T47D (cell line): ENCODE measurements around the gene YEATS4.

ENCODE experiments used
- DNase-seq, 2 experiments: peaks; one replicate each; pipeline versions ENCODE4 v3.0.0 to v3.0.0-alpha.2; 2011 to 2012; ENCODE audit warnings: low read depth in 1 of 2, low spot score in 1 of 2
- JUND ChIP-seq: IDR thresholded peaks from 2 replicates; pipeline ENCODE4 v1.6.1; 2012; ENCODE audit warnings: low read depth
- in situ Hi-C: cut with HindIII; loops from 2 replicates; pipeline ENCODE4 v1.10.0; 2016; ENCODE audit warnings: low sequenced_read_pairs, low pct_unique_long_range_greater_than_20kb

YEATS4 gene

DNA sequence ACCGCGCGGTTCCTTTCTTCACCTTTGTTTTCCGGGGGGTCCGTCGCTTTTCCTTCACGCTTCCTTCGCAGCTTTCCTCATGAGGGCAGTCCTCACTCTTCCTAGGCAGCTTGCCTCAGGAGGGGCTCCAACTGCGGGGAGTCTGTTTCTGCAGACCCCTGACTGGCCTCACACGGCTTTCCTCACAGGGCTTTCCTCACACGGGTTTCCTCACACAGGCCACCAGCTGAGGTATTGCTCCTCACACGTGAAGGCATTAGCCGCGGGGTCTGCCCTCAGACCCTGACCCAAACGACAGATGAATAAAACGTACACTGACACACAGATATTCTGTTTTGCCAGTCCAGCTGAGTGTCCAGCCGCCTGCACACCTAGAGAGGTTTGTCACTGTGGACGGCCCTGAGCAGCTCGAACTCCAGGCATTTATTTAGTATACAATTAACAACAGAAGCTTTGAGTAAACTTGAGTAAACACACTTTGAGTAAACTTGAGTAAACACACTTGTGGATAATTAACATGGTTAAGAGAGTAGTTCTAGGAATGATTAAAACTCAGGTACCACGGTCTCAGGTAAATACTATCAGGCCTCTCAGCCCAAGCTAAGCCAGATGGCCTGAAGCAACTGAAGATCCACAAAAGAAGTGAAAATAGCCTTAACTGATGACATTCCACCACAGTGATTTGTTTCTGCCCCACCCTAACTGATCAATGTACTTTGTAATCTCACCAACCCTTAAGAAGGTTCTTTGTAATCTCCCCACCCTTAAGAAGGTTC, 27.4 kb upstream of the YEATS4 start:
- DNase-seq: no peak
- in situ Hi-C loops: no loop called here

DNA sequence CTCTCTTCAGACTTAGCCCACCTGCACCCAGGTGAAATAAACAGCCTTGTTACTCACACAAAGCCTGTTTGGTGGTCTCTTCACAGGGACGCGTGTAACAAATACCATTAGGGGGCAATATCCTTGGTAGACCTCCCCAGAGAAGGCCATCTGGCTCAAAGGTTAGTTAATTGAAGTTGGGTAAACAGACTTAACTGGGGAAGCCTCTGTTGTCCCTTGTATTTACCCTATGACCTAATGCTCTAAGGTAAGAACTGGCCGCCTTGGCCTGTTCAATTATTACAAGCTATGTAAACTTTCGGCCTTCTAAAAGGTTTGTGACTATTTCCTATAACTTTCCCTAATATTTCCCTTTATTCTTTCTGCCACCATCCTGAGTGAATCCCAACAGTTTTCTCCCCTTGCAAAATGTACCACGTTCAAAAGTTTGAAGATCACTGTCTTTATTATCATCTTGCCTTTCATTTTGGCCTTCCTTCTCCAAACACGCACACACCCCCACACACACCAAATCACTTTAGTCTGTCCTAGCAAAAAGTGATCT, 26.7 kb upstream of the YEATS4 start:
- in situ Hi-C loops: no loop called here
- TF ChIP-seq JUND: no peak
- DNase-seq: no peak

More for the DNA sequence above, 27.4 kb upstream of the YEATS4 start:
- TF ChIP-seq JUND: no peak

DNA sequence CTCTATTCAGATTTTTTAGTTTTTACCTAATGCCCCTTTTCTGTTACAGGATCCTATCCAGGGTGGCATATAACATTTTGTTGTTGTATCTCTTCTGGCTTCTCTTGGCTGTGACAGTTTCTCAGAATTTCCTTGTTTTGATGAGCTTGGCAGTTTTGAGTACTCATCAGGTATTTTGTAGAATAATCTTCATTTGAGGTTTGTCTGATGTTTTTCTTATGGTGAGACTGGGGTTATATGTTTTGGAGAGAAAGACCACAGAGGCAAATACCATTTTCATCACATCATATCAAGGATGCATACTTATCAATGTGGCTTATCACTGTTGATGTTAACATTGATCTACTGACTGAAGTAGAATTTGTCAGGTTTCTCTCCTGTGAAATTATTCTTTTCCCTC, 25.4 kb upstream of the YEATS4 start:
- TF ChIP-seq JUND: no peak
- no peak for DNase-seq
- in situ Hi-C loops: no loop called here

DNA sequence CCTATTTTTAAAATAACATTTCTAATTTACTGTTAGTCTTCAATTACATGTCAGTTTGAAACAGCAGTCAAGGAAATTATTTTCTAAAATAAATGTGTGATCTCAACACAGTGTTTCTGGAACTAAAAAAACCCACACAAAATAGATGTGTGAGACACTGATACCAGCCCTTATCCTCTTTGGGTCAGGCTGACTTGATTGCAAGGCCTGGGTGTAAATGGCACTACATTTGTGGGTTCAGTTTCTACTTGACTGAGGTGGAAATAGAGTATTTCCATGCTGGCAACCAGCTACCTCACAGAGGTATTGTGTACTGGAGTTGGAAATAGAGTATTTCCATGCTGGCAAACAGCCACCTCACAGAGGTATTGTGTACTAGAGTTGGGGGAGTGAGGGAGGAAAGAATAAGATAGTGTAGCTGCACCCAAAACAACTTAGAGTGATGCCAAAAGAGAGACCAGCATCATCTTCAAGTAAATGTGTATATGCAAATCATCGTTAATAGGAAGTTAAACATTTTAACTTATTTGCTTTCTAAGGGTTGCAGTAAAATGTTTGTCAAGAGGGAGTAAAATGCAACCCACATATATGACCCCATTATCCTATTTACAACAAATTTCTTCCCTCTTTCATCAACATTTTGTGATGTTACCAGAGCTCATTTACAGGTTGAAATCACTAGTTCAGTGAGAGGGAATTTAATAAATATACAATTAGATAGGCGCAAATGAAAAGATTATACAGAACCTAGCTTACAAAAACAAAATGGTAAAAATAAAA, 22.0 kb upstream of the YEATS4 start:
- in situ Hi-C loops: no loop called here
- TF ChIP-seq JUND: no peak
- no peak for DNase-seq

DNA sequence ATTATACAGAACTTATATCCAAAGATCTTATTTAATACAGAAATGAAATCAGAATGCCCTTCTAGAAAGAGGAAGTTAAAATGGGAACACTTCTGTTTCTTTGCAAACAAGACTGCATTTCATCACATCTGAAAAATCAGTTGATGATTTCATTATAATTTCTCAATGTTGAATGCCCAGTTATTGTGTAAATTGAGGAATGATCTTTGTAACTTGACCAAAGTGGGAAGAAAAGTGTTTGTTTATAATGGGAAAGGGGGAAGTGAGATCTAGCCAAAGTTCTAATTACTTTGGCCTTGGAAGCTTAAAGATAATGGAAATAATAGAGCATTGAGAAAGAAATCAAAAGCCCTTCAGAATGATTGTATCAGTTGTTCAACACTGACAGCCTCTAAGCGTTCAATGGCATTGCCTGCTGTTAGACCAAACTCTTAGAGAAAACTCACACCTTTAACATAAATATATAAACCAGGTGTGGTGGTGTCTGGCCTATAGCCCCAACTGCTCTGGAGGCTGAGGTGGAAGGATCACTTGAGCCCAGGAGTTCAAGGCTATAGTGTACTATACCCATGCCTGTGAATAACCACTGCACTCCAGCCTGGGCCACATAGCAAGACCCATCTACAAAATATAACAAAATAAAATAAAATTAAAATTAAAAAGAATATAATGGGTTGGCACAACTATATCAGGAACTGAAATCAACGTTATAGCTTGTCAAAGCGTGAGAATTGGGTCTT, 21.3 kb upstream of the YEATS4 start:
- in situ Hi-C loops: no loop called here
- DNase-seq: no peak
- no peak for TF ChIP-seq JUND

DNA sequence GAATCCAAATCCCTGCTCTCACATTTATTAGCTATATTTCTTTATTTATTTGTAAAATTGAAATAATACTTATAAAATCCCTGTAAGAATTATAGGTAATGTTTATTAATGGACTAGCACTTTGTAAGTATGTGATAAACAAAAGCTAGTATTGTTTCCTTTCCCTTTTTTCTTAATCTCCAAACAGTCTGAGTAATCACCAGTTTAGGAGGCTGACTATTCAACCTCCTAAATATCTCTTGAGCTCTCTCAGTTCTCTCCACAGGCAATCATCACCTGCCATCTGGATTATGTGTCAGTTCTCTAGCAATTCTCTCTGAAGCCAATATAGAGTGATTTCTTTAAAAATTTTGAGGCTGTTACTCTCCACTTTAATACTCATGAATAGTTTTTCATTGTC, 20.6 kb upstream of the YEATS4 start:
- DNase-seq: no peak
- TF ChIP-seq JUND: no peak
- in situ Hi-C loops: no loop called here

DNA sequence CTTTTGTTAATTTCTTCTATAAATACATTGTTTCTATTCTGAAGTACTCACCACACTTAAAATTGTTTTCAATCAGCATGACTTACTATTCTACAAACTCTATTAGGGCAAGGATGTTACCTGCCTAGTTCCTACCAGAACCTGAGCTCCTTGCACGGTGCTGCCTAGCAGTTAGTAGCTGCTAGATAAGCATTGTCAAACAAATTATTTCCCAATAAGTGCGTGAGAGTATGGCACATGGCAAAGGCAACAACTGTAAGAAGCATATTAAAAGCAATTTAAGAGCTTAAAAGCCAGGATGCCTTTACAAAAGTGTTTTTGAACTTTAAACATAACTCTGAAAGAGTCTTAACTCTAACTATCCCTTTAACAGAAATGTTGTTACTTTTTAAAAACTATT, 19.5 kb upstream of the YEATS4 start:
- in situ Hi-C loops: no loop called here
- TF ChIP-seq JUND: no peak
- DNase-seq: no peak

DNA sequence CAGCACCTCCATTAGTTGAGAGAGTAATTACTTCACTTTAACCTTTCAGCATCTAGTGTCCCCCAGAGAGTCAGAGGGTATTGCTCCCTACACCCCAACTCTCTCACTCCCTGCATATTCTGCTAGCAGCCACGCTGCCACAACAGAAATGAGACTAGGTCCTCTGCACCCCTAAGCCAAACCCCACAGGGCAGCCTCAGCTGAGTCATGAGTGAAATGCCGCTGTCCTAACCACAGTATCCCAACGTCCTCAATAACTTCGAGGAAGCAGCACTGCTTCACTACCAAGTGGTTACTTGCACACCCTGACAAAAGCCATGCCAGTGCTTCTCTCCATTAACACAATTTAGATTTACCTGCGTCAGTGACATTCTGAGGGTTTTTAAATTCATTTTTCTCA, 18.2 kb upstream of the YEATS4 start:
- no peak for DNase-seq
- in situ Hi-C loops: no loop called here
- TF ChIP-seq JUND: no peak

DNA sequence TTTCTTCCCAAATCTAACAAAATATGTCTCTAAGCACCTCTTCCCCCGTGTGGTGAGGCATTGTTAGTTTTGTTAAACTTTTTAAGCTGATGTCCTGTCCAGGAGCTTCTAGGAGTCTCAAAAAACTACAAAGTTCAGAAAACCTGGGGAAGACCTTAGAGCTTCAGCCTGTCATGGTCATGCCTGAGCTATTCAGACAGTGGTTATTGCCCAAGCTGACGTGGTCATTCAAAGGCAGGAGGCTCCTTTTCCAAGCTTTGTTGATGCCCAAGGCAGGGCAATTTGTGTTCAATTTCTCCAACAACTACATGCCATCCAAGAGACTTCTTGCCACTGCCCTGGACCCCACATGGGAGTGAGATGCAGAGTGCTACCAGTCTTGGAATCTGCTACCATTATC, 17.1 kb upstream of the YEATS4 start:
- TF ChIP-seq JUND: no peak
- DNase-seq: no peak
- in situ Hi-C loops: no loop called here

DNA sequence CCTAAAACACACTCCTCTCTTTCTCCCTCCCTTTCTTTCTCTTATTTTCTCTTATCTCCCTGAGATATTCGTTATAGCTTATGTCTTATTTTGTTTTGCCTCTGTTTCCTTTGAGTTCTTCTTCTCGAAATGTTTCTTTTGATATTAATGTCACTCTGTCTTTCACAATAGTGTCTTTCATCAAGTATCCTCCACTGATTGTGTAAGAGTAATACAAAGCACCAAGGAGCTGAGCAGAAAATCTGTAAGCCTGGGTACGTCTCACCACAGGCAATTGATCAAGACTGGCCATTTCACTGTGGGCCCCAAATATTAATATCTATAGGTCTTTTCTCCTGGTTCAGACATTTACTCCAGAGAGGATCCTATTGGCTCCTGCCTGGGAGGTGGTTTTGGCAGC, 16.2 kb upstream of the YEATS4 start:
- no peak for DNase-seq
- in situ Hi-C loops: no loop called here
- TF ChIP-seq JUND: no peak

DNA sequence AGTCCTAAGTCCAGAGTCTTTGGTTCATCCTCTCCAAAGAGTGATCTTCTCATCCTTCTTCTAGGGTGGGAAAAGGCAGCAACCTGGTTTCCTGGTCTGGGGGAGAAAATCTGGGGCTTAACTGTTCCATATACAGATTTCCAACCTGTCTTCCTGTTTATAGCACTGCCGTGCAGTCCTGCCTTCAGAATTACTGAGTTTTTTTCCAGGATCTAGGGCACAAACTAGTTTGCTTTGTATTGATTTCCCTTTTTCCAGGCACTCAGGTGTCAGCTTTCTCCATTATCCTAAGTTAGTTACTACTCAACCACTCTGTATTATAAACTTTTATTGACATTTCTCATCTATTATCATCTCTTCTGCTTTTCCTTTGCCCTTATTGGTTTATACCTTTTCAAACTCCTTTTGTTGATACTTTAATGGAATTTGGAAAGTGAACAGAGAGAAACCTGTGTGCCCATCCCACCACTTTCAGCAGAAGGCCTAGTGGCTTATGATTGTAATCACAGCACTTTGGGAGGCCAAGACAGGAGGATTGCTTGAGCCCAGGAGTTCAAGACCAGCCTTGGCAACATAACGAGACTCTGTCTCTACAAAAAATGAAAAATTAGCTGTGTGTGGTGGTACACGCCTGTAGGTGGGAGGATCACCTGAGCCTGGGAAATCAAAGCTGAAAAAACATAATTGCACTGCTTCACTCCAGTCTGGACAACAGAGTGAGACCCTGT, 15.5 kb upstream of the YEATS4 start:
- TF ChIP-seq JUND: no peak
- no peak for DNase-seq
- in situ Hi-C loops: no loop called here

DNA sequence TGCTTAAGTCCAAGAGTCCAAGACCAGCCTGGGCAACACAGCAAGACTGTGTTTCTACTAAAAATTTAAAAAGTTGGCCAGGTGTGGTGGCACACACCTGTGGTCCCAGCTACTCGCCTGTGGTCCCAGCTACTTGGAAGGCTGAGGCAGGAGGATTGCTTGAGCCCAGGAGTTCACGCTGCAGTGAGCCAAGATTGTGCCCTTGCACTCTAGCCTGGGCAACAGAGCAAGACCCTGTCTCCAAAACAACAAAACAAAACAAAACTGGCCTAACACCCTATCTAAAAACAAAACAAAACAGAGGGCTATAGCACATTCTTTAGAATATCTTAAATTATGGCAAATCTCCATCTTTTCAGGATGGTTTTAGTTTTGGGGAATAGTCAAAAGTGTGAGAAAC, 14.5 kb upstream of the YEATS4 start:
- in situ Hi-C loops: no loop called here
- no peak for TF ChIP-seq JUND
- DNase-seq: no peak

DNA sequence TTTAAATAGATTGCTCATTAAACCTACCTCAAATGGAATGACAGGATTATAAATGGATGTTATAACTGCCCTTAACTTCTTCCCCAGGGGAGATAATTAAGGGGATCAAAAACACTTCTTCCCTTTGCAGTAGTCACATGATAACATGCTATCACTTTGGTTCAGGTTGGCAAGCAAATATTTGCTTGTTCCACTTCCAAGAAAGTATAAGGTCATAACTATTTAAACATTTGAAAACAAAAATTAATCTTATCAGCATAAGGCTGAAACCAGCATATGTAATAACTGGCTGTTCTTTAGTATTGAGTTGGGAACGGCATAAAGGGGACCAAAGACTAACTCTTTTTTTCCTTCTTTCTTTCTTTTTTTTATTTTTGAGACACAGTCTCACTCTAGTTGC, 13.8 kb upstream of the YEATS4 start:
- TF ChIP-seq JUND: no peak
- in situ Hi-C loops: no loop called here
- no peak for DNase-seq
